ENCODE results near the gene PCDH12. TPM values are rescaled to one million over a fixed set of nuclear protein-coding genes. Genes with fewer than 3 reads are reported as not detected.

The PCDH12 gene
- total RNA-seq, 1 experiment from 2014 or later = not detected

- H3K4me3 Mint-ChIP-seq (ENCODE audit: unreplicated experiment) = no peak overlapping the region
- peak overlapping the region; percentile 55 for H3K27ac Mint-ChIP-seq (ENCODE audit: low read depth, unreplicated experiment)
- CTCF ChIA-PET = interaction anchor here (1.0 to 3.4 kb wide), 6 partner anchors 10 to 57 kb away, joined by 3 to 22 read pairs (median 8); partner anchors contain the start of genes PCDH1 and RNF14
- intact Hi-C loops (cut with micrococcal nuclease) = no loop called here
- no TSS peak for BruUV-seq (replicated peaks)
- POLR2A ChIA-PET = interaction anchor here (0.7 to 5.7 kb wide), 5 partner anchors 9 to 56 kb away, joined by 3 to 40 read pairs (median 6); partner anchors contain the start of gene DELE1
- peaks cover 87% of the 10 kb centered on the region for H3K36me3 Mint-ChIP-seq (ENCODE audit: insufficient read depth, unreplicated experiment)
- no peaks in the 10 kb centered on the region for H3K9me3 Mint-ChIP-seq (ENCODE audit: unreplicated experiment)
- no peak for TF ChIP-seq CTCF (IDR thresholded peaks at IDR 0.05; ENCODE audit: unreplicated experiment)
- no peaks in the 10 kb centered on the region for H3K27me3 Mint-ChIP-seq (ENCODE audit: insufficient read depth, unreplicated experiment)
- DNase-seq (ENCODE audit: unreplicated experiment) = peak; percentile 47
- H3K4me1 Mint-ChIP-seq (ENCODE audit: insufficient read depth, unreplicated experiment) = peaks cover 19% of the 10 kb centered on the region
Observed at GRCh38 chr5:141935538-141935937, 22.5 kb downstream of the PCDH12 start.

- BruUV-seq (replicated peaks) = no TSS peak
Observed at GRCh38 chr5:141934099-141934844, 23.7 kb downstream of the PCDH12 start.

GRCh38 chr5:141933151-141933550 lies 24.9 kb downstream of the PCDH12 start:
- no peak overlapping the region for H3K27ac Mint-ChIP-seq (ENCODE audit: low read depth, unreplicated experiment)
- no TSS peak for BruUV-seq (replicated peaks)
- H3K36me3 Mint-ChIP-seq (ENCODE audit: insufficient read depth, unreplicated experiment) = peaks cover 94% of the 10 kb centered on the region
- ChIA-PET CTCF (interaction anchor here (0.5 to 3.4 kb wide), 6 partner anchors 10 to 242 kb away, joined by 3 to 22 read pairs (median 4); partner anchors contain the start of genes DELE1 and RNF14), POLR2A (interaction anchor here (5.7 kb wide), 1 partner anchor 10 kb away, joined by 40 read pairs; the partner anchor contains the start of gene DELE1)
- intact Hi-C loops (cut with micrococcal nuclease) = no loop called here
- H3K4me3 Mint-ChIP-seq (ENCODE audit: unreplicated experiment) = no peak overlapping the region
- no peak for TF ChIP-seq CTCF (IDR thresholded peaks at IDR 0.05; ENCODE audit: unreplicated experiment)
- H3K27me3 Mint-ChIP-seq (ENCODE audit: insufficient read depth, unreplicated experiment) = no peaks in the 10 kb centered on the region
- H3K9me3 Mint-ChIP-seq (ENCODE audit: unreplicated experiment) = no peaks in the 10 kb centered on the region
- no peak for DNase-seq (ENCODE audit: unreplicated experiment)
- peaks cover 19% of the 10 kb centered on the region for H3K4me1 Mint-ChIP-seq (ENCODE audit: insufficient read depth, unreplicated experiment)

More at GRCh38 chr5:141934099-141934844, 23.7 kb downstream of the PCDH12 start:
- Mint-ChIP-seq H3K27me3 (ENCODE audit: insufficient read depth, unreplicated experiment) (no peaks in the 10 kb centered on the region), H3K27ac (ENCODE audit: low read depth, unreplicated experiment) (peak overlapping the region; percentile 55), H3K9me3 (ENCODE audit: unreplicated experiment) (no peaks in the 10 kb centered on the region), H3K4me3 (ENCODE audit: unreplicated experiment) (no peak overlapping the region), H3K36me3 (ENCODE audit: insufficient read depth, unreplicated experiment) (peaks cover 94% of the 10 kb centered on the region), H3K4me1 (ENCODE audit: insufficient read depth, unreplicated experiment) (peaks cover 19% of the 10 kb centered on the region)
- no peak for DNase-seq (ENCODE audit: unreplicated experiment)
- TF ChIP-seq CTCF (IDR thresholded peaks at IDR 0.05; ENCODE audit: unreplicated experiment) = no peak
- ChIA-PET CTCF (interaction anchor here (0.9 to 3.4 kb wide), 9 partner anchors 11 to 243 kb away, joined by 3 to 22 read pairs (median 4); partner anchors contain the start of genes DELE1, PCDH1 and RNF14), POLR2A (interaction anchor here (0.7 to 5.7 kb wide), 5 partner anchors 10 to 45 kb away, joined by 3 to 40 read pairs (median 6); partner anchors contain the start of gene DELE1)
- intact Hi-C loops (cut with micrococcal nuclease) = no loop called here

GRCh38 chr5:141931694-141932093 lies 26.3 kb downstream of the PCDH12 start:
- H3K9me3 Mint-ChIP-seq (ENCODE audit: unreplicated experiment) = no peaks in the 10 kb centered on the region
- POLR2A ChIA-PET = interaction anchor here (0.7 kb wide), 1 partner anchor 1209 kb away, joined by 3 read pairs; no protein-coding TSS in a partner anchor
- no TSS peak for BruUV-seq (replicated peaks)
- H3K36me3 Mint-ChIP-seq (ENCODE audit: insufficient read depth, unreplicated experiment) = peaks cover 97% of the 10 kb centered on the region
- no peak overlapping the region for H3K27ac Mint-ChIP-seq (ENCODE audit: low read depth, unreplicated experiment)
- no peak overlapping the region for H3K4me3 Mint-ChIP-seq (ENCODE audit: unreplicated experiment)
- no peak for DNase-seq (ENCODE audit: unreplicated experiment)
- TF ChIP-seq CTCF (IDR thresholded peaks at IDR 0.05; ENCODE audit: unreplicated experiment) = no peak
- H3K4me1 Mint-ChIP-seq (ENCODE audit: insufficient read depth, unreplicated experiment) = peaks cover 19% of the 10 kb centered on the region
- intact Hi-C loops (cut with micrococcal nuclease) = no loop called here
- H3K27me3 Mint-ChIP-seq (ENCODE audit: insufficient read depth, unreplicated experiment) = no peaks in the 10 kb centered on the region
- CTCF ChIA-PET = interaction anchor here (0.6 to 1.0 kb wide), 4 partner anchors 29 to 666 kb away, joined by 3 read pairs; no protein-coding TSS in a partner anchor
